Measurements from ENCODE around the gene MRPL24. TPM values are rescaled to one million over a fixed set of nuclear protein-coding genes. Genes with fewer than 3 reads are reported as not detected.

The MRPL24 gene
- total and polyA plus RNA-seq, 2 of the 13 experiments (the other 11 are each of a cell fraction or from before 2014, with no cell fraction given), result 38.1 to 42.9 TPM

GRCh38 chr1:156728599-156729462 lies 12.1 kb downstream of the MRPL24 start, which contains the start of gene ISG20L2 (continued):
- TF ChIP-seq, protein P1, sequence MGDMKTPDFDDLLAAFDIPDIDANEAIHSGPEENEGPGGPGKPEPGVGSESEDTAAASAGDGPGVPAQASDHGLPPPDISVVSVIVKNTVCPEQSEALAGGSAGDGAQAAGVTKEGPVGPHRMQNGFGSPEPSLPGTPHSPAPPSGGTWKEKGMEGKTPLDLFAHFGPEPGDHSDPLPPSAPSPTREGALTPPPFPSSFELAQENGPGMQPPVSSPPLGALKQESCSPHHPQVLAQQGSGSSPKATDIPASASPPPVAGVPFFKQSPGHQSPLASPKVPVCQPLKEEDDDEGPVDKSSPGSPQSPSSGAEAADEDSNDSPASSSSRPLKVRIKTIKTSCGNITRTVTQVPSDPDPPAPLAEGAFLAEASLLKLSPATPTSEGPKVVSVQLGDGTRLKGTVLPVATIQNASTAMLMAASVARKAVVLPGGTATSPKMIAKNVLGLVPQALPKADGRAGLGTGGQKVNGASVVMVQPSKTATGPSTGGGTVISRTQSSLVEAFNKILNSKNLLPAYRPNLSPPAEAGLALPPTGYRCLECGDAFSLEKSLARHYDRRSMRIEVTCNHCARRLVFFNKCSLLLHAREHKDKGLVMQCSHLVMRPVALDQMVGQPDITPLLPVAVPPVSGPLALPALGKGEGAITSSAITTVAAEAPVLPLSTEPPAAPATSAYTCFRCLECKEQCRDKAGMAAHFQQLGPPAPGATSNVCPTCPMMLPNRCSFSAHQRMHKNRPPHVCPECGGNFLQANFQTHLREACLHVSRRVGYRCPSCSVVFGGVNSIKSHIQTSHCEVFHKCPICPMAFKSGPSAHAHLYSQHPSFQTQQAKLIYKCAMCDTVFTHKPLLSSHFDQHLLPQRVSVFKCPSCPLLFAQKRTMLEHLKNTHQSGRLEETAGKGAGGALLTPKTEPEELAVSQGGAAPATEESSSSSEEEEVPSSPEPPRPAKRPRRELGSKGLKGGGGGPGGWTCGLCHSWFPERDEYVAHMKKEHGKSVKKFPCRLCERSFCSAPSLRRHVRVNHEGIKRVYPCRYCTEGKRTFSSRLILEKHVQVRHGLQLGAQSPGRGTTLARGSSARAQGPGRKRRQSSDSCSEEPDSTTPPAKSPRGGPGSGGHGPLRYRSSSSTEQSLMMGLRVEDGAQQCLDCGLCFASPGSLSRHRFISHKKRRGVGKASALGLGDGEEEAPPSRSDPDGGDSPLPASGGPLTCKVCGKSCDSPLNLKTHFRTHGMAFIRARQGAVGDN (CRISPR knock-in tag; IDR thresholded peaks at IDR 0.05), result peak; percentile 85
- TF ChIP-seq ZNF891 (CRISPR knock-in tag; IDR thresholded peaks at IDR 0.05) (peak; percentile 79), ZKSCAN8 (CRISPR knock-in tag; IDR thresholded peaks at IDR 0.05; ENCODE audit: borderline replicate concordance) (no peak), KLF11 (CRISPR knock-in tag; IDR thresholded peaks at IDR 0.05) (peak; percentile 66; the same call in 1 of the 2 replicates), FIP1L1 (IDR thresholded peaks at IDR 0.05; ENCODE audit: borderline replicate concordance, insufficient read depth, low read depth, low read length) (no peak), HNRNPLL (IDR thresholded peaks at IDR 0.05; ENCODE audit: low read depth, low read length, poor library complexity, severe bottlenecking) (peak; percentile 60), PLRG1 (conservative IDR thresholded peaks at IDR 0.05) (no peak), RORA (CRISPR knock-in tag; IDR thresholded peaks at IDR 0.05) (no peak), ZNF589 (CRISPR knock-in tag; conservative IDR thresholded peaks at IDR 0.05) (no peak), MBNL3 (CRISPR knock-in tag; conservative IDR thresholded peaks at IDR 0.05) (no peak), RXRA (CRISPR knock-in tag; IDR thresholded peaks at IDR 0.05) (no peak; the same call in 1 of the 2 replicates), ETV5 (CRISPR knock-in tag; IDR thresholded peaks at IDR 0.05; ENCODE audit: borderline replicate concordance) (peak; percentile 37; the same call in 1 of the 2 replicates), MLLT10 (CRISPR knock-in tag; IDR thresholded peaks at IDR 0.05) (no peak), TFAP4 (IDR thresholded peaks at IDR 0.05; ENCODE audit: borderline replicate concordance, low read depth) (no peak), ZNF580 (CRISPR knock-in tag; IDR thresholded peaks at IDR 0.05; ENCODE audit: borderline replicate concordance, low read depth) (no peak), GTF3A (CRISPR knock-in tag; conservative IDR thresholded peaks at IDR 0.05) (no peak), YEATS4 (CRISPR knock-in tag; IDR thresholded peaks at IDR 0.05; ENCODE audit: borderline replicate concordance) (peak; percentile 36; the same call in 1 of the 2 replicates), ZNF713 (CRISPR knock-in tag; IDR thresholded peaks at IDR 0.05) (no peak), FOXM1 (CRISPR knock-in tag; IDR thresholded peaks at IDR 0.05) (no peak; the same call in 1 of the 2 replicates), PAF1 (CRISPR knock-in tag; IDR thresholded peaks at IDR 0.05) (no peak)
- TF ChIP-seq, protein P2, sequence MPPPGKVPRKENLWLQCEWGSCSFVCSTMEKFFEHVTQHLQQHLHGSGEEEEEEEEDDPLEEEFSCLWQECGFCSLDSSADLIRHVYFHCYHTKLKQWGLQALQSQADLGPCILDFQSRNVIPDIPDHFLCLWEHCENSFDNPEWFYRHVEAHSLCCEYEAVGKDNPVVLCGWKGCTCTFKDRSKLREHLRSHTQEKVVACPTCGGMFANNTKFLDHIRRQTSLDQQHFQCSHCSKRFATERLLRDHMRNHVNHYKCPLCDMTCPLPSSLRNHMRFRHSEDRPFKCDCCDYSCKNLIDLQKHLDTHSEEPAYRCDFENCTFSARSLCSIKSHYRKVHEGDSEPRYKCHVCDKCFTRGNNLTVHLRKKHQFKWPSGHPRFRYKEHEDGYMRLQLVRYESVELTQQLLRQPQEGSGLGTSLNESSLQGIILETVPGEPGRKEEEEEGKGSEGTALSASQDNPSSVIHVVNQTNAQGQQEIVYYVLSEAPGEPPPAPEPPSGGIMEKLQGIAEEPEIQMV (CRISPR knock-in tag; IDR thresholded peaks at IDR 0.05; ENCODE audit: low read depth), result no peak

All from HepG2 (cell line).